SK-N-SH (cell line): ENCODE results near the gene SDCCAG8.

Source experiments
- POLR2AphosphoS5 ChIP-seq: IDR thresholded peaks from 2 replicates; pipeline ENCODE4 v1.6.1; 2012; ENCODE audit warnings: low read depth, low read length
- TF ChIP-seq, protein P1 (sequence below): fragments of 200-600 bp; sonication (generic); IDR thresholded peaks from 2 replicates; pipeline ENCODE4 v1.6.1; 2017; ENCODE audit warnings: antibody characterized with exemption, mild to moderate bottlenecking, moderate library complexity

GRCh38 chr1:243497939-243498681 is 242.3 kb downstream of the SDCCAG8 start:
- TF ChIP-seq, protein P1, sequence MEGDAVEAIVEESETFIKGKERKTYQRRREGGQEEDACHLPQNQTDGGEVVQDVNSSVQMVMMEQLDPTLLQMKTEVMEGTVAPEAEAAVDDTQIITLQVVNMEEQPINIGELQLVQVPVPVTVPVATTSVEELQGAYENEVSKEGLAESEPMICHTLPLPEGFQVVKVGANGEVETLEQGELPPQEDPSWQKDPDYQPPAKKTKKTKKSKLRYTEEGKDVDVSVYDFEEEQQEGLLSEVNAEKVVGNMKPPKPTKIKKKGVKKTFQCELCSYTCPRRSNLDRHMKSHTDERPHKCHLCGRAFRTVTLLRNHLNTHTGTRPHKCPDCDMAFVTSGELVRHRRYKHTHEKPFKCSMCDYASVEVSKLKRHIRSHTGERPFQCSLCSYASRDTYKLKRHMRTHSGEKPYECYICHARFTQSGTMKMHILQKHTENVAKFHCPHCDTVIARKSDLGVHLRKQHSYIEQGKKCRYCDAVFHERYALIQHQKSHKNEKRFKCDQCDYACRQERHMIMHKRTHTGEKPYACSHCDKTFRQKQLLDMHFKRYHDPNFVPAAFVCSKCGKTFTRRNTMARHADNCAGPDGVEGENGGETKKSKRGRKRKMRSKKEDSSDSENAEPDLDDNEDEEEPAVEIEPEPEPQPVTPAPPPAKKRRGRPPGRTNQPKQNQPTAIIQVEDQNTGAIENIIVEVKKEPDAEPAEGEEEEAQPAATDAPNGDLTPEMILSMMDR, result no peak
- TF ChIP-seq POLR2AphosphoS5, result no peak
